GM10266 (cell line): ENCODE measurements around the gene SMG6.
"Not testable (repeated sequence)": the region's sequence is repeated elsewhere in the genome, so short reads cannot be mapped to it uniquely, and the experiment has no call there.

ENCODE experiments used
- DNase-seq: peaks from one replicate; pipeline ENCODE4 v3.0.0; 2012; ENCODE audit errors: extremely low spot score
- TF ChIP-seq, protein P1 (sequence below): IDR thresholded peaks from 2 replicates; pipeline ENCODE4 v1.5.1; 2012; ENCODE audit warnings: mild to moderate bottlenecking, low read depth; ENCODE audit not compliant: control insufficient read depth, insufficient read depth; ENCODE audit errors: missing control alignments

Gene SMG6

DNA sequence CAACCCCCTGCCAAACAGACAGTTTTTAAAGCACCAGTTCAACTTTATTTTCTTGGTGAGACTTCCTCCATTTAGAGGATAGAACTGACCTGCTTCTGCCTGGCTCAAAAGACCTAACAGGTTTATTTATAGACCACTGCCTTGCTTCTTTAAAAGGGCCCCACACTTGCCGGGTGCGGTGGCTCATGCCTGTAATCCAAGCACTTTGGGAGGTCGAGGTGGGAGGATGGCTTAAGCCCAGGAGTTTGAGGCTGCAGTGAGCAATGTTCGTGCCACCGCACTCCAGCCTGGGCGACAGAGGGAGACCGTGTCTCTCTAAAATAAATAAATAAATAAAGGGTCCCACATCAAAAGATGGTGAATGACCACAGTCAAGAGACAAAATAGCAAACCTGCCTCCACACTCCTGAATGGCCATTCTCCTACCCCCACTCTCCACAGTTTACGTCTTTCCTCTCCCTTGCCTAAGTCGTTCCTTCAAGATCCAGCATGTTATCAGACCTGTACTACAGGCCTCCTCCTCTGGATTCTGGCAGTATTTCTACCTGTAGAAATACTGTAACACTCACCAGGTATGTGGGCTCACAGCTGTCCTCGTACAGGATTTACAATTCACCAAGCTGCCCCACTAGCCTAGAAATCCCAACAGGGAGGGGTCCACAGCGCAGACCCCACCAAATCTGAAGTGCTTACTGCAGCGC, 95.6 kb downstream of the SMG6 start:
- TF ChIP-seq, protein P1, sequence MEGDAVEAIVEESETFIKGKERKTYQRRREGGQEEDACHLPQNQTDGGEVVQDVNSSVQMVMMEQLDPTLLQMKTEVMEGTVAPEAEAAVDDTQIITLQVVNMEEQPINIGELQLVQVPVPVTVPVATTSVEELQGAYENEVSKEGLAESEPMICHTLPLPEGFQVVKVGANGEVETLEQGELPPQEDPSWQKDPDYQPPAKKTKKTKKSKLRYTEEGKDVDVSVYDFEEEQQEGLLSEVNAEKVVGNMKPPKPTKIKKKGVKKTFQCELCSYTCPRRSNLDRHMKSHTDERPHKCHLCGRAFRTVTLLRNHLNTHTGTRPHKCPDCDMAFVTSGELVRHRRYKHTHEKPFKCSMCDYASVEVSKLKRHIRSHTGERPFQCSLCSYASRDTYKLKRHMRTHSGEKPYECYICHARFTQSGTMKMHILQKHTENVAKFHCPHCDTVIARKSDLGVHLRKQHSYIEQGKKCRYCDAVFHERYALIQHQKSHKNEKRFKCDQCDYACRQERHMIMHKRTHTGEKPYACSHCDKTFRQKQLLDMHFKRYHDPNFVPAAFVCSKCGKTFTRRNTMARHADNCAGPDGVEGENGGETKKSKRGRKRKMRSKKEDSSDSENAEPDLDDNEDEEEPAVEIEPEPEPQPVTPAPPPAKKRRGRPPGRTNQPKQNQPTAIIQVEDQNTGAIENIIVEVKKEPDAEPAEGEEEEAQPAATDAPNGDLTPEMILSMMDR = no peak

DNA sequence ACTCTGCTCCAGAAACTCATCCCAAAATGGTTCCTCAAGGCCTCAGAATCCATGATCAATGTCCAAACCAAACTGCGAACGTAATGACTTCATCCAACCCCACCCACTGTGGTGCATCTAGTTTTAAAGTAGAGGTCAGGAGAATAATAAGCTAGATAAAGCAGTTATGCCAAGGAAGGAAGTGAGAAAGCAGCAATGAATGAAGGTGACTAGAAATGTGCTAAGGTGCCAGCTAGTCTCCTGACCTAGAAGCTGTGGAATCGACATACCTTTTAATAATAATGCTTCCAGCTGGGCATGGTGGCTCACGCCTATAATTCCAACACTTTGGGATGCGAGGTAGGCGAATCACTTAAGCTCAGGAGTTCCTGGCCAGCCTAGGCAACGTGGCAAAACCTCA, 99.2 kb downstream of the SMG6 start:
- TF ChIP-seq, protein P1 = no peak
- DNase-seq = no peak

More for the DNA sequence above, 95.6 kb downstream of the SMG6 start:
- no peak for DNase-seq

DNA sequence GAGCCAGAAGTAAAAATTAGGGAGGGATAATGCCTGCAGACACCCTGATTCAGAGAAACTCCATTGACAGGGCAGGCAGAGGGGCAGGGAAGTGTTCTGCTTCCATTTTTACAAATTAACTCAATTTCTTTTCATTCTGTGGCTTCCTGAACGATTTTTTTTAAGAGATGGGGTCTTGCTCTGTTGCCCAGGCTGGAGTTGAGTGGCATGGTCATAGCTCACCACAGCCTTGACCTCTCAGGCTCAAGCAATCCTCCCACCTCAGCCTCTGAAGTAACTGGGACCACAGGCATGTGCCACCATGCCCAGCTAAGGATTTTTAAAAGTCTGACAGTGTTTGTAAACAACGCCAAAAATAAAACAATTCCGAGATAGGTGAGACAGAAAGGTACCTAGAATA, 99.8 kb downstream of the SMG6 start:
- TF ChIP-seq, protein P1 = no peak
- DNase-seq = no peak

DNA sequence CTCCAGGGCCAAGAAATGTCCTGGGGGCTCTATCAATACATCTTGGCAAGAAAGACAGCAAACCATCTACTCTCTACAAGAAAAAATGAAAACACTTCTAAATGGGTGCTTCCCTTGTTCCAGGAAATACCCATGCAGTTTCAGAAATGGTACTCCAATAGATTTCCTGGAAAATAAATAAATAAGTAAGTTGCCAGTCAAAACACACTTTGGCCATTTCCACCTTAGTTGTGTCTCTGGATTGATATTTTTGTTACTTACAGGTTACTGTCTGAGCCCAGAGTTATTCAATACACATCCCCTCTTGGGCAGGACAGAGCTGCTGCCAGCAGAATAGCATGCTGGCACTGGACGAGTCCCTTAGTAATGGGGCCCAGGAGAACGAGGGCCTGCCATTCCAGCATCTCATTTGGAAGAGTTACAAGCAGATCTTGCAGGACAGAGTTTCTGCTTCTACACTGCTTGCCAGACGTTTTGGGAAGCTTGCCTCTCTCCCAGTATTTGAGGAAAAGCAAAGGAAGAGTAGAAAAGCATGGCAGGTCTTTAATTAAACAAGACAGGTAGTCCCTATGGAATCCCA, 100.5 kb downstream of the SMG6 start:
- DNase-seq = no peak
- TF ChIP-seq, protein P1 = no peak

DNA sequence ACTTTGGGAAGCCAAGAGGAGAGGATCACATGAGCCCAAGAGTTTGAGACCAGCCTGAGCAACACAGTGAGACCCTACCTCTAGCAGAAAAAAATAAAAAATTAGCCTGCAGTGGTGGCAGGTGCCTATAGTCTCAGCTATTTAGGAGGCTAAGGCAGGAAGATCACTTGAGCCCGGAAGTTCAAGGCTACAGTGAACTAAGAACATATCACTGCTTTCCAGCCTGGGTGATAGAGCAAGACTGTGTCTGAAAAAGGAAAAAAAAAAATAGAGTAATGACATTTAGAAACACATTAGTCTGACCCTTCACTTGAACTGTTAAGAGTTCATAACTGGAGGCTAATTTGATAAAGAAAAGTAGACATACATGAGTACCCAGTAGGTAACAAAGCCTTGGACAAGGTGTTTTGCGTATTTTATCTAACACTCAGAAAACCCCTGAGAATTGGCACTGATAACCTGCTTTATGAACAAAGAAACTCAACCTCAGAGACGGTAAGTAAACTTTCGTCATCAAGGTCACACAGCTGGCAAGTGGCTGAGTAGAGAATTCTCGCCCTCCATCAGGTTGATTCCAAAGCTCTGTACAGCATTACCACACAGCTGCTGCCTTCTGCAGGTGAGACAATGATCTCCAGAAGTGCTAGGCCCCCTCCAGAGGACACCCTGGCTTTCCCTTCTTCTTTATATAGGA, 101.1 kb downstream of the SMG6 start:
- TF ChIP-seq, protein P1 = no peak
- DNase-seq = no peak

DNA sequence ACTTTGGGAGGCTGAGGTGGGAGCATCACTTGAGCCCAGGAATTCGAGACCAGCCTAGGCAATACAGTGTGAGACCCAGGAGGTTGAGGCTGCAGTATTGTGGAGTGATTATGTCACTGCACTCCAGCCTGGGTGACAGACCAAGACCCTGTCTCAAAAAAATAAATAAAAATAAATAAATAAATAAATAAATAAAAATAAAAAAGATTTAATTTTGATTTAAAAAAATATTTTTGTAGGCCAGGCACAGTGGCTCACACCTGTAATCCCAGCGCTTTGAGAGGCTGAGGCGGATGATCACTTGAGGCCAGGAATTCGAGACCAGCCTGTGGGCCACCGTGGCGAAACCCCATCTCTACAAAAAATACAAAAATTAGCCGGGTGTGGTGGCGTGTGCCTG, 104.2 kb downstream of the SMG6 start:
- DNase-seq = not testable (repeated sequence)

DNA sequence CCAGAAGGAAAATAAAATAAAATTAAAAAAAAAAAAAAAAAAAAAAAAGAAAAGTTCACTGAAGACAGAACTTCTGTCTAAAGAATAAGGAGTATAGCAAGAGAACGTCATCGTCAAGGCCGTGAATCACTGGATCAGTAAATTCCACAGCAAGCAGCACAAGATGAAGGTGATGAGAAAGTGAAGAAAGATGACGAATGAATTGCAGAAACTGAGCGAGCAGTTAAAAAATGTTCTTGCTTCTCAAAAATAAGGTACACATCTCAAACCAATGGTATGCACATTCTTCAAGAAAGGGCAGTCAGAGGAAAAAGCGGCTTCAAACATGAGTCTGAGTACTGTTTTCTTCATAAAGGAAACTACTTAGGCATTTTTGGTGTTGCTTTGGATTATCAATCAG, 104.7 kb downstream of the SMG6 start:
- TF ChIP-seq, protein P1 = no peak
- DNase-seq = no peak
